B cell (primary cell): ENCODE results near the gene KCNJ10. TPM values are rescaled to one million over a fixed set of nuclear protein-coding genes. Genes with fewer than 3 reads are reported as not detected.

Experiments used
- ATAC-seq: fragments of 200-7000 bp; cut with Tn5 transposase; one replicate; pipeline ENCODE4 v1.10.0; 2021; ENCODE audit warnings: low read depth, mild to moderate bottlenecking, moderate number of reproducible peaks, moderate library complexity
- CTCF ChIA-PET: fragments of 350-600 bp; sonication (Branson Sonifier 250); formaldehyde crosslinking; loops from one replicate; lab custom pipeline; 2021; ENCODE audit warnings: antibody characterized with exemption, inconsistent platforms; lab: Charles Lee
- POLR2A ChIA-PET: fragments of 350-600 bp; sonication (Branson Sonifier 250); formaldehyde crosslinking; loops from one replicate; lab custom pipeline; 2021; ENCODE audit warnings: antibody characterized with exemption; lab: Charles Lee
- DNase-seq: peaks from one replicate; pipeline ENCODE4 v3.0.0; 2013
- H2AFZ ChIP-seq: 2 replicates; pipeline ENCODE4 v1.6.1; 2012; ENCODE audit warnings: mild to moderate bottlenecking, low read depth, low read length; ENCODE audit not compliant: insufficient read depth, poor library complexity, severe bottlenecking
- H3K27ac ChIP-seq, 2 donors: 1 replicate in 1 of 2; 2 replicates in 1 of 2; pipeline ENCODE4 v1.5.1; 2012 to 2013; ENCODE audit warnings: low read length in 2 of 2, mild to moderate bottlenecking in 2 of 2, moderate library complexity in 1 of 2
- H3K27me3 ChIP-seq, 4 experiments: fragments of 200-600 bp in 1 of 4; sonication (generic) in 1 of 4; replicated peaks in 1 of 4; 1 replicate in 2 of 4; 2 replicates in 2 of 4; pipeline versions ENCODE4 v1.6.1 to v1.7.0; 2013 to 2016; ENCODE audit warnings: low read length in 3 of 4, mild to moderate bottlenecking in 2 of 4, mixed read lengths in 1 of 4, moderate library complexity in 1 of 4; ENCODE audit not compliant: insufficient read depth in 4 of 4, control insufficient read depth in 3 of 4; ENCODE audit errors: control extremely low read depth in 1 of 4
- H3K36me3 ChIP-seq, 2 experiments: replicated peaks in 1 of 2; 1 replicate in 1 of 2; 2 replicates in 1 of 2; pipeline versions ENCODE4 v1.6.1 to v1.7.1; 2013; ENCODE audit warnings: low read length in 1 of 2; ENCODE audit not compliant: insufficient read depth in 2 of 2, control insufficient read depth in 1 of 2; ENCODE audit errors: control extremely low read depth in 1 of 2, extremely low read depth in 1 of 2
- H3K4me1 ChIP-seq, 2 donors: fragments of 200-600 bp in 1 of 2; sonication (generic) in 1 of 2; 1 replicate in 1 of 2; 2 replicates in 1 of 2; pipeline versions ENCODE4 v1.5.1 to v1.6.1; 2013 to 2017; ENCODE audit warnings: low read length in 2 of 2; ENCODE audit not compliant: control insufficient read depth in 2 of 2, insufficient read depth in 2 of 2
- H3K4me2 ChIP-seq: replicated peaks from 2 replicates; pipeline ENCODE3; 2012; ENCODE audit warnings: mild to moderate bottlenecking, low read depth, low read length; ENCODE audit not compliant: poor library complexity, severe bottlenecking
- H3K4me3 ChIP-seq, 5 experiments: fragments of 200-600 bp in 1 of 5; sonication (generic) in 1 of 5; 1 replicate in 3 of 5; 2 replicates in 2 of 5; pipeline versions ENCODE4 v1.5.1 to v1.7.0; 2011 to 2016; ENCODE audit warnings: low read length in 4 of 5, mild to moderate bottlenecking in 4 of 5, low read depth in 2 of 5, control low read depth in 1 of 5, moderate library complexity in 1 of 5; ENCODE audit not compliant: insufficient read depth in 1 of 5; ENCODE audit errors: control extremely low read depth in 1 of 5, extremely low read depth in 1 of 5
- H3K79me2 ChIP-seq: fragments of 200-600 bp; sonication (generic); one replicate; pipeline ENCODE4 v1.6.0; 2016; ENCODE audit warnings: low read length; ENCODE audit not compliant: control insufficient read depth, insufficient read depth
- H3K9ac ChIP-seq: fragments of 200-600 bp; sonication (generic); 2 replicates; pipeline ENCODE4 v1.6.1; 2017; ENCODE audit warnings: mild to moderate bottlenecking, low read length, moderate library complexity
- H3K9me3 ChIP-seq, 3 donors: one replicate each; pipeline versions ENCODE4 v1.6.1 to v1.7.1; 2013; ENCODE audit warnings: low read length in 2 of 3; ENCODE audit not compliant: control insufficient read depth in 2 of 3, insufficient read depth in 1 of 3; ENCODE audit errors: control extremely low read depth in 1 of 3
- H4K20me1 ChIP-seq: 2 replicates; pipeline ENCODE4 v1.6.0; 2012; ENCODE audit warnings: mild to moderate bottlenecking, low read length; ENCODE audit not compliant: insufficient read depth, control insufficient read depth, poor library complexity, severe bottlenecking
- H3K27ac Mint-ChIP-seq: one replicate; pipeline ENCODE4 v1.8.0; 2021; ENCODE audit warnings: mixed read lengths
- H3K27me3 Mint-ChIP-seq: one replicate; pipeline ENCODE4 v1.8.0; 2021; ENCODE audit warnings: mixed read lengths
- H3K4me1 Mint-ChIP-seq: one replicate; pipeline ENCODE4 v1.8.0; 2021; ENCODE audit warnings: mixed read lengths
- H3K4me3 Mint-ChIP-seq: one replicate; pipeline ENCODE4 v1.8.0; 2021; ENCODE audit warnings: mixed read lengths
- H3K9me3 Mint-ChIP-seq: one replicate; pipeline ENCODE4 v1.8.0; 2022; ENCODE audit warnings: mixed read lengths; ENCODE audit not compliant: insufficient read depth
- EZH2 ChIP-seq: IDR thresholded peaks from 2 replicates; pipeline ENCODE4 v1.6.1; 2012; ENCODE audit warnings: borderline replicate concordance, low read depth, mild to moderate bottlenecking, moderate library complexity, low read length; ENCODE audit not compliant: insufficient read depth, poor library complexity, severe bottlenecking
- WGBS: methylation state at CpG from one replicate; pipeline ENCODE4 v1.1.5; 2013; ENCODE audit warnings: missing lambda C conversion rate; ENCODE audit not compliant: insufficient coverage; 5-methylcytosine and 5-hydroxymethylcytosine counted together
- intact Hi-C: fragments of 100-400 bp; cut with micrococcal nuclease; formaldehyde crosslinking; loops from one replicate; pipeline ENCODE4 v1.10.0; 2022
- polyA plus RNA-seq: library from polyadenylated mRNA; depleted of rRNA; stranded (reverse); fragments of >200 nt; gene quantifications from 2 replicates; pipeline ENCODE4 v1.2.3, GENCODE V29; 2012
- total RNA-seq, 2 donors: library from RNA; stranded (reverse); fragments of 120-200 nt in 1 of 2; gene quantifications; 1 replicate in 1 of 2; 2 replicates in 1 of 2; pipeline versions ENCODE4 v1.2.3 to v1.2.4, GENCODE V29; 2013 to 2022
- TF ChIP-seq, protein P1 (sequence below): fragments of 200-600 bp; IDR thresholded peaks from one replicate; pipeline ENCODE4 v1.8.0; 2022; ENCODE audit warnings: antibody characterized with exemption, mild to moderate bottlenecking

KCNJ10 gene
- total and polyA plus RNA-seq, 2 donors (not counting 1 experiment from before 2014, with no cell fraction given): not detected

DNA sequence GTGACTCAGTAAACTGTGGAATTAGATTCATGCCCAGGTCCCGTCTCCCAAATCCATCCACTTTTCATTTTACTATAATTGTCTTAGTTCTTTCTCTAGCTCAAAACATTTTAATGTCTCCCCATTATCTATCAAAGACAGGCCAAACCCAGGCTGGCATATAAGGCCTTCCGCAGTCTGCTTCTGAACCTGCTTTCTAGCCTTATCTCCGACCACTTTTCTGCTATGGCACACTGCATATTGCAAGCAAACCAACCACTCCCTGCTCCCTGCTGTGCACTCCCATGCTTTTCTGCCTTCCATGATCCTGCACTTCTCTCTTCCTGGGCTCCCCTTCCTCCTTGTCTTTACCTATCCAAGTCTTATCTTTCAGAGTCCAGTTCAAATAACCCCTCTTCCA lies 20.9 kb downstream of the KCNJ10 start:
- H3K79me2 ChIP-seq: no peaks in the 10 kb centered on the region
- H3K36me3 ChIP-seq: no peaks in the 10 kb centered on the region
- no peaks in the 10 kb centered on the region for H4K20me1 ChIP-seq
- H3K27ac ChIP-seq: no peak overlapping the region
- peaks cover 11 to 12% of the 10 kb centered on the region in 2 donors for H3K4me1 ChIP-seq
- H3K27me3 ChIP-seq: peaks cover 0 to 30% (median 19%) of the 10 kb centered on the region in 4 experiments
- Mint-ChIP-seq H3K9me3 (no peaks in the 10 kb centered on the region), H3K27me3 (peaks cover 38% of the 10 kb centered on the region), H3K4me3 (no peak overlapping the region), H3K4me1 (peaks cover 12% of the 10 kb centered on the region), H3K27ac (no peak overlapping the region)
- ChIA-PET POLR2A (no interaction called here), CTCF (interaction anchor here (1.0 to 5.5 kb wide), 3 partner anchors 25 to 35 kb away, joined by 3 to 112 read pairs (median 4); partner anchors contain the start of gene KCNJ9)
- no peak for DNase-seq
- intact Hi-C loops: no loop called here
- H3K9me3 ChIP-seq: no peaks in the 10 kb centered on the region
- TF ChIP-seq EZH2: no peak
- TF ChIP-seq, protein P1, sequence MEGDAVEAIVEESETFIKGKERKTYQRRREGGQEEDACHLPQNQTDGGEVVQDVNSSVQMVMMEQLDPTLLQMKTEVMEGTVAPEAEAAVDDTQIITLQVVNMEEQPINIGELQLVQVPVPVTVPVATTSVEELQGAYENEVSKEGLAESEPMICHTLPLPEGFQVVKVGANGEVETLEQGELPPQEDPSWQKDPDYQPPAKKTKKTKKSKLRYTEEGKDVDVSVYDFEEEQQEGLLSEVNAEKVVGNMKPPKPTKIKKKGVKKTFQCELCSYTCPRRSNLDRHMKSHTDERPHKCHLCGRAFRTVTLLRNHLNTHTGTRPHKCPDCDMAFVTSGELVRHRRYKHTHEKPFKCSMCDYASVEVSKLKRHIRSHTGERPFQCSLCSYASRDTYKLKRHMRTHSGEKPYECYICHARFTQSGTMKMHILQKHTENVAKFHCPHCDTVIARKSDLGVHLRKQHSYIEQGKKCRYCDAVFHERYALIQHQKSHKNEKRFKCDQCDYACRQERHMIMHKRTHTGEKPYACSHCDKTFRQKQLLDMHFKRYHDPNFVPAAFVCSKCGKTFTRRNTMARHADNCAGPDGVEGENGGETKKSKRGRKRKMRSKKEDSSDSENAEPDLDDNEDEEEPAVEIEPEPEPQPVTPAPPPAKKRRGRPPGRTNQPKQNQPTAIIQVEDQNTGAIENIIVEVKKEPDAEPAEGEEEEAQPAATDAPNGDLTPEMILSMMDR: no peak
- WGBS: 84% methylated on average over 3 of the region's 3 CpGs
- no peak overlapping the region for H2AFZ ChIP-seq
- H3K4me3 ChIP-seq: no peak overlapping the region
- no peak overlapping the region for H3K4me2 ChIP-seq
- no peak for ATAC-seq
- H3K9ac ChIP-seq: no peak overlapping the region

DNA sequence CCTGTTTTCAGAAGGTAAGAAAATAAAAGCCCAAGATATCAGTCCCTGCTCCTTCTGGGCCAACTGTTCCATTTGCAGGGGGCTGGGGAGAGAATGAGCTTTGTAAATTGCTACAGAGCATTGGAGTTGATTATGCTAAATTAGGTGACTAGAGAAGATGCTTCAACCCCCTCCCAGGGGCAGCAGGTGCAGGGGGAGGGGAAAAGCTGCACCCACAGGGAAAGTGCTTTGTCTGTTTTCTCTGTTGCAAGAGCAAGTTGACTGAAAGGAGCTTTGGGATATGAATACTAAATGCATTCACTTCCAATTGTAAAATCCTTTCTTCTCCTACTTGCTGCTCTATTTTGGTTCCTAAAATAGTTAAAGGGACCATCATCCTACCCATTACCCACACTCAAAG lies 21.6 kb downstream of the KCNJ10 start:
- ChIA-PET POLR2A (no interaction called here), CTCF (interaction anchor here (1.4 to 5.5 kb wide), 3 partner anchors 30 to 204 kb away, joined by 4 to 112 read pairs (median 6); partner anchors contain the start of gene KCNJ9)
- Histone ChIP-seq H3K4me2 (no peak overlapping the region), H3K79me2 (no peaks in the 10 kb centered on the region), H4K20me1 (no peaks in the 10 kb centered on the region), H3K4me1 (peaks cover 11 to 12% of the 10 kb centered on the region in 2 donors), H3K4me3 (no peak overlapping the region), H3K36me3 (no peaks in the 10 kb centered on the region), H3K27ac (no peak overlapping the region), H3K27me3 (peaks cover 0 to 24% (median 16%) of the 10 kb centered on the region in 4 experiments), H3K9me3 (no peaks in the 10 kb centered on the region), H2AFZ (no peak overlapping the region), H3K9ac (no peak overlapping the region)
- H3K4me1 Mint-ChIP-seq: peaks cover 12% of the 10 kb centered on the region
- TF ChIP-seq, protein P1: no peak
- no peak for TF ChIP-seq EZH2
- intact Hi-C loops: no loop called here
- DNase-seq (no peak), ATAC-seq (no peak)
- no peaks in the 10 kb centered on the region for H3K9me3 Mint-ChIP-seq
- no peak overlapping the region for H3K4me3 Mint-ChIP-seq
- H3K27me3 Mint-ChIP-seq: peaks cover 33% of the 10 kb centered on the region
- no peak overlapping the region for H3K27ac Mint-ChIP-seq
